SK-N-SH (cell line): Measurements from ENCODE around the gene DNAH3. TPM values are rescaled to one million over a fixed set of nuclear protein-coding genes. Genes with fewer than 3 reads are reported as not detected.

Source experiments
- CTCF ChIA-PET: fragments of 300-600, 350-600 bp; formaldehyde crosslinking; extraction: SDS; loops from one replicate; lab custom pipeline; 2021; lab: Yijun Ruan, JAX
- POLR2A ChIA-PET: fragments of 350-600 bp; sonication (Branson Sonifier 250); formaldehyde crosslinking; extraction: SDS; loops from one replicate; lab custom pipeline; 2020; ENCODE audit warnings: antibody characterized with exemption, inconsistent platforms; lab: Yijun Ruan, JAX
- DNase-seq: peaks from one replicate; pipeline ENCODE4 v3.0.0; 2012
- H2AFZ ChIP-seq: fragments of 200-600 bp; sonication (generic); 2 replicates; pipeline ENCODE4 v1.8.1; 2016; ENCODE audit warnings: antibody characterized with exemption, mild to moderate bottlenecking, low read depth
- H3F3A ChIP-seq: fragments of 200-600 bp; sonication (generic); replicated peaks from 2 replicates; pipeline ENCODE3; 2016; ENCODE audit warnings: antibody characterized with exemption, mild to moderate bottlenecking; ENCODE audit not compliant: insufficient read depth
- H3K27ac ChIP-seq, 2 experiments: fragments of 200-500 bp in 1 of 2; fragments of 200-600 bp in 1 of 2; sonication (Bioruptor generic) in 1 of 2; sonication (generic), shearing (Covaris generic) in 1 of 2; 2 replicates each; pipeline versions ENCODE4 v1.5.1 to v1.6.1; 2014 to 2016; ENCODE audit warnings: low read depth in 2 of 2, inconsistent platforms in 1 of 2, low read length in 1 of 2, mild to moderate bottlenecking in 1 of 2, mixed read lengths in 1 of 2
- H3K27me3 ChIP-seq: fragments of 200-600 bp; sonication (generic), shearing (Covaris generic); 2 replicates; pipeline ENCODE4 v1.6.1; 2016; ENCODE audit warnings: mixed run types; ENCODE audit not compliant: insufficient read depth
- H3K36me3 ChIP-seq, 2 experiments: fragments of 200-500 bp in 1 of 2; fragments of 200-600 bp in 1 of 2; sonication (Bioruptor generic) in 1 of 2; sonication (generic) in 1 of 2; replicated peaks in 1 of 2; 2 replicates each; pipeline versions ENCODE3 to v1.5.1; 2014 to 2016; ENCODE audit warnings: low read length in 1 of 2, mild to moderate bottlenecking in 1 of 2; ENCODE audit not compliant: insufficient read depth in 2 of 2, control insufficient read depth in 1 of 2
- H3K4me1 ChIP-seq, 2 experiments: fragments of 200-500 bp in 1 of 2; fragments of 200-600 bp in 1 of 2; sonication (Bioruptor generic) in 1 of 2; sonication (generic), shearing (Covaris generic) in 1 of 2; 2 replicates each; pipeline versions ENCODE4 v1.5.1 to v1.6.1; 2014 to 2016; ENCODE audit warnings: low read depth in 1 of 2, low read length in 1 of 2, mixed run types in 1 of 2; ENCODE audit not compliant: insufficient read depth in 2 of 2, control insufficient read depth in 1 of 2
- H3K4me2 ChIP-seq: fragments of 200-600 bp; sonication (generic), shearing (Covaris generic); 2 replicates; pipeline ENCODE4 v1.6.1; 2017; ENCODE audit warnings: mixed run types
- H3K4me3 ChIP-seq, 2 experiments: fragments of 200-500 bp in 1 of 2; fragments of 200-600 bp in 1 of 2; sonication (Bioruptor generic) in 1 of 2; sonication (generic), shearing (Covaris generic) in 1 of 2; 2 replicates each; pipeline versions ENCODE4 v1.5.1 to v1.8.1; 2014 to 2016; ENCODE audit warnings: low read depth in 2 of 2, inconsistent platforms in 1 of 2, low read length in 1 of 2, mild to moderate bottlenecking in 1 of 2, mixed read lengths in 1 of 2, moderate library complexity in 1 of 2
- H3K79me2 ChIP-seq: fragments of 200-600 bp; sonication (generic); 2 replicates; pipeline ENCODE4 v1.8.1; 2017; ENCODE audit warnings: mild to moderate bottlenecking; ENCODE audit not compliant: insufficient read depth
- H3K9ac ChIP-seq: fragments of 200-600 bp; sonication (generic); 2 replicates; pipeline ENCODE4 v1.6.1; 2017; ENCODE audit warnings: mixed run types
- H3K9me2 ChIP-seq: fragments of 200-600 bp; sonication (generic); 2 replicates; pipeline ENCODE4 v1.6.1; 2017; ENCODE audit warnings: mixed run types
- H3K9me3 ChIP-seq: fragments of 200-600 bp; sonication (generic); 2 replicates; pipeline ENCODE4 v1.6.1; 2017; ENCODE audit warnings: mixed run types, mild to moderate bottlenecking, moderate library complexity
- H4K20me1 ChIP-seq: fragments of 200-600 bp; sonication (generic); 2 replicates; pipeline ENCODE4 v1.6.1; 2017; ENCODE audit warnings: mild to moderate bottlenecking, mixed run types; ENCODE audit not compliant: insufficient read depth
- CHD2 ChIP-seq: fragments of 150-350 bp; IDR thresholded peaks from 2 replicates; pipeline ENCODE4 v1.6.1; 2018; ENCODE audit warnings: low read length; ENCODE audit not compliant: partially characterized antibody
- EZH2phosphoT487 ChIP-seq: fragments of 200-600 bp; sonication (generic); IDR thresholded peaks from 2 replicates; pipeline ENCODE4 v1.6.1; 2017; ENCODE audit warnings: low read depth, mixed run types, mild to moderate bottlenecking, antibody characterized with exemption, moderate library complexity, borderline replicate concordance
- FOSL2 ChIP-seq: IDR thresholded peaks from 2 replicates; pipeline ENCODE4 v1.4.0; 2012; ENCODE audit warnings: low read depth, mild to moderate bottlenecking, moderate library complexity, borderline replicate concordance
- FOXM1 ChIP-seq: IDR thresholded peaks from 2 replicates; pipeline ENCODE4 v1.4.0; 2012; ENCODE audit warnings: low read depth, mild to moderate bottlenecking
- GABPA ChIP-seq: IDR thresholded peaks from 2 replicates; pipeline ENCODE4 v1.4.0; 2012; ENCODE audit warnings: low read depth, mild to moderate bottlenecking
- GATA2 ChIP-seq: sonication (generic); formaldehyde crosslinking; IDR thresholded peaks from 2 replicates; pipeline ENCODE4 v1.5.0; 2020; ENCODE audit warnings: mild to moderate bottlenecking, missing genetic modification reagents
- JUND ChIP-seq: IDR thresholded peaks from 2 replicates; pipeline ENCODE4 v1.4.0; 2012
- MAX ChIP-seq: IDR thresholded peaks from 2 replicates; pipeline ENCODE4 v1.4.0; 2012; ENCODE audit warnings: low read depth
- POLR2AphosphoS5 ChIP-seq: IDR thresholded peaks from 2 replicates; pipeline ENCODE4 v1.6.1; 2012; ENCODE audit warnings: low read depth, low read length
- RFX5 ChIP-seq: IDR thresholded peaks from 2 replicates; pipeline ENCODE4 v1.6.1; 2012; ENCODE audit warnings: mild to moderate bottlenecking, improper control_type of control experiment, low read length
- RXRA ChIP-seq: IDR thresholded peaks from 2 replicates; pipeline ENCODE4 v1.4.0; 2012; ENCODE audit warnings: low read depth, mild to moderate bottlenecking, borderline replicate concordance
- SMC3 ChIP-seq: IDR thresholded peaks from 2 replicates; pipeline ENCODE4 v1.6.1; 2012; ENCODE audit warnings: low read depth, low read length, improper control_type of control experiment
- TCF12 ChIP-seq: IDR thresholded peaks from 2 replicates; pipeline ENCODE4 v1.4.0; 2012
- TEAD4 ChIP-seq: IDR thresholded peaks from 2 replicates; pipeline ENCODE4 v1.4.0; 2012; ENCODE audit warnings: mild to moderate bottlenecking, borderline replicate concordance; ENCODE audit not compliant: insufficient read depth
- YY1 ChIP-seq: IDR thresholded peaks from 2 replicates; pipeline ENCODE4 v1.4.0; 2012; ENCODE audit warnings: low read depth, mild to moderate bottlenecking
- WGBS: methylation state at CpG from one replicate; pipeline ENCODE4 v1.1.6; 2017; ENCODE audit warnings: low lambda C conversion rate; 5-methylcytosine and 5-hydroxymethylcytosine counted together
- polyA plus RNA-seq, 3 experiments: library from polyadenylated mRNA; depleted of rRNA; stranded (reverse); fragments of >200 nt; gene quantifications; 2 replicates each; pipeline ENCODE4 v1.2.3, GENCODE V29; 2012
- TF ChIP-seq, protein P1 (sequence below): IDR thresholded peaks from 2 replicates; pipeline ENCODE4 v1.6.1; 2012; ENCODE audit warnings: mild to moderate bottlenecking, low read depth, low read length, moderate library complexity

The DNAH3 gene
- polyA plus RNA-seq, 1 of the 3 experiments (the other 2 are of a cell fraction): not detected

GRCh38 chr16:21192991-21193390, 42.3 kb upstream of the DNAH3 start:
- no peaks in the 10 kb centered on the region for H3K36me3 ChIP-seq
- CTCF ChIA-PET: interaction anchor here (7.8 to 10.5 kb wide), 2 partner anchors 85 to 107 kb away, joined by 71 to 169 read pairs; partner anchors contain the start of gene CRYM

GRCh38 chr16:21190599-21190998, 40.0 kb upstream of the DNAH3 start:
- TF ChIP-seq JUND (no peak), CHD2 (peak; percentile 65), TCF12 (peak; percentile 66)
- TF ChIP-seq, all 33 proteins: peak for 2
- Histone ChIP-seq H3K4me2 (no peak overlapping the region), H2AFZ (no peak overlapping the region), H3K4me1 (no peaks in the 10 kb centered on the region; a peak in 1 of 4 replicates), H3K36me3 (no peaks in the 10 kb centered on the region), H4K20me1 (no peaks in the 10 kb centered on the region), H3K4me3 (no peak overlapping the region), H3K9ac (no peak overlapping the region), H3K9me3 (no peaks in the 10 kb centered on the region), H3F3A (no peaks in the 10 kb centered on the region), H3K27me3 (no peaks in the 10 kb centered on the region), H3K9me2 (no peaks in the 10 kb centered on the region), H3K27ac (peak overlapping the region in 1 of 2 experiments; percentile 8; a peak in 1 of 4 replicates), H3K79me2 (no peaks in the 10 kb centered on the region)
- CTCF ChIA-PET: interaction anchor here (1.4 to 10.5 kb wide), 5 partner anchors 11 to 110 kb away, joined by 4 to 169 read pairs (median 39); partner anchors contain the start of genes CRYM and LDAF1
- POLR2A ChIA-PET: interaction anchor here (0.6 kb wide), 1 partner anchor 110 kb away, joined by 4 read pairs; no protein-coding TSS in a partner anchor
- peak; percentile 36 for DNase-seq

More at GRCh38 chr16:21192991-21193390, 42.3 kb upstream of the DNAH3 start:
- no peaks in the 10 kb centered on the region for H3K9me2 ChIP-seq
- no peak overlapping the region for H2AFZ ChIP-seq
- no peaks in the 10 kb centered on the region for H4K20me1 ChIP-seq
- no peaks in the 10 kb centered on the region; a peak in 1 of 4 replicates for H3K4me1 ChIP-seq
- no peaks in the 10 kb centered on the region for H3K79me2 ChIP-seq
- H3K27ac ChIP-seq: no peak overlapping the region
- no peak for DNase-seq
- no peak overlapping the region for H3K4me2 ChIP-seq
- POLR2A ChIA-PET: no interaction called here
- 80% methylated on average over 1 of the region's 1 CpG for WGBS
- TF ChIP-seq MAX (no peak), POLR2AphosphoS5 (no peak), RFX5 (no peak), GATA2 (CRISPR knock-in tag) (no peak), RXRA (no peak), GABPA (no peak), TCF12 (no peak), EZH2phosphoT487 (no peak), FOSL2 (no peak), FOXM1 (no peak), TEAD4 (no peak), YY1 (no peak), SMC3 (no peak)
- TF ChIP-seq, protein P1, sequence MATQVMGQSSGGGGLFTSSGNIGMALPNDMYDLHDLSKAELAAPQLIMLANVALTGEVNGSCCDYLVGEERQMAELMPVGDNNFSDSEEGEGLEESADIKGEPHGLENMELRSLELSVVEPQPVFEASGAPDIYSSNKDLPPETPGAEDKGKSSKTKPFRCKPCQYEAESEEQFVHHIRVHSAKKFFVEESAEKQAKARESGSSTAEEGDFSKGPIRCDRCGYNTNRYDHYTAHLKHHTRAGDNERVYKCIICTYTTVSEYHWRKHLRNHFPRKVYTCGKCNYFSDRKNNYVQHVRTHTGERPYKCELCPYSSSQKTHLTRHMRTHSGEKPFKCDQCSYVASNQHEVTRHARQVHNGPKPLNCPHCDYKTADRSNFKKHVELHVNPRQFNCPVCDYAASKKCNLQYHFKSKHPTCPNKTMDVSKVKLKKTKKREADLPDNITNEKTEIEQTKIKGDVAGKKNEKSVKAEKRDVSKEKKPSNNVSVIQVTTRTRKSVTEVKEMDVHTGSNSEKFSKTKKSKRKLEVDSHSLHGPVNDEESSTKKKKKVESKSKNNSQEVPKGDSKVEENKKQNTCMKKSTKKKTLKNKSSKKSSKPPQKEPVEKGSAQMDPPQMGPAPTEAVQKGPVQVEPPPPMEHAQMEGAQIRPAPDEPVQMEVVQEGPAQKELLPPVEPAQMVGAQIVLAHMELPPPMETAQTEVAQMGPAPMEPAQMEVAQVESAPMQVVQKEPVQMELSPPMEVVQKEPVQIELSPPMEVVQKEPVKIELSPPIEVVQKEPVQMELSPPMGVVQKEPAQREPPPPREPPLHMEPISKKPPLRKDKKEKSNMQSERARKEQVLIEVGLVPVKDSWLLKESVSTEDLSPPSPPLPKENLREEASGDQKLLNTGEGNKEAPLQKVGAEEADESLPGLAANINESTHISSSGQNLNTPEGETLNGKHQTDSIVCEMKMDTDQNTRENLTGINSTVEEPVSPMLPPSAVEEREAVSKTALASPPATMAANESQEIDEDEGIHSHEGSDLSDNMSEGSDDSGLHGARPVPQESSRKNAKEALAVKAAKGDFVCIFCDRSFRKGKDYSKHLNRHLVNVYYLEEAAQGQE: no peak
- no peak overlapping the region for H3K4me3 ChIP-seq
- no peaks in the 10 kb centered on the region for H3F3A ChIP-seq
- no peak overlapping the region for H3K9ac ChIP-seq
- H3K27me3 ChIP-seq: no peaks in the 10 kb centered on the region
- no peaks in the 10 kb centered on the region for H3K9me3 ChIP-seq
